Stimulated activated CD8-positive, alpha-beta memory T cell treated with anti-CD3 and anti-CD28 coated beads, Interleukin-12 subunit alpha, Interleukin-12 subunit beta, amount 100 ng/mL, for 24 hours (primary cell): Measurements from ENCODE around the gene PRR5L.

Experiments
- DNase-seq: peaks from one replicate; pipeline ENCODE4 v3.0.0-alpha.2; 2020; ENCODE audit errors: extremely low read depth

PRR5L gene

GRCh38 chr11:36295926-36296325 lies at the start of gene PRR5L:
TSS of gene PRR5L (plus strand) at chr11:36296288. CDS start at chr11:36401122, 104,834 bp downstream.
- DNase-seq: no peak

- DNase-seq: no peak
These were observed 48.6 kb upstream of the PRR5L start for GRCh38 chr11:36247493-36247892.

- no peak for DNase-seq
These were observed 47.7 kb upstream of the PRR5L start for GRCh38 chr11:36248436-36248835.

GRCh38 chr11:36249246-36249645 lies 46.8 kb upstream of the PRR5L start:
- no peak for DNase-seq

GRCh38 chr11:36251823-36252222 lies 44.3 kb upstream of the PRR5L start:
- DNase-seq: no peak

- no peak for DNase-seq
These were observed 42.9 kb upstream of the PRR5L start for GRCh38 chr11:36253238-36253637.

- DNase-seq: no peak
These were observed 41.4 kb upstream of the PRR5L start for GRCh38 chr11:36254713-36255112.

GRCh38 chr11:36257351-36257750 lies 38.7 kb upstream of the PRR5L start:
- no peak for DNase-seq

- no peak for DNase-seq
These were observed 37.2 kb upstream of the PRR5L start for GRCh38 chr11:36258730-36259360.

GRCh38 chr11:36261094-36261493 lies 35.0 kb upstream of the PRR5L start:
- no peak for DNase-seq

- no peak for DNase-seq
These were observed 31.8 kb upstream of the PRR5L start for GRCh38 chr11:36264011-36264972.

GRCh38 chr11:36264973-36265344 lies 31.1 kb upstream of the PRR5L start:
- DNase-seq: no peak

- DNase-seq: no peak
These were observed 30.1 kb upstream of the PRR5L start for GRCh38 chr11:36265793-36266628.

GRCh38 chr11:36266767-36267166 lies 29.3 kb upstream of the PRR5L start:
- no peak for DNase-seq

- DNase-seq: no peak
These were observed 27.6 kb upstream of the PRR5L start for GRCh38 chr11:36268337-36268985.

- DNase-seq: no peak
These were observed 25.4 kb upstream of the PRR5L start for GRCh38 chr11:36270701-36271100.

GRCh38 chr11:36271794-36272407 lies 24.2 kb upstream of the PRR5L start:
- DNase-seq: no peak

- no peak for DNase-seq
These were observed 23.0 kb upstream of the PRR5L start for GRCh38 chr11:36273110-36273509.

GRCh38 chr11:36274414-36274813 lies 21.7 kb upstream of the PRR5L start:
- no peak for DNase-seq

GRCh38 chr11:36278531-36279282 lies 17.4 kb upstream of the PRR5L start:
- DNase-seq: no peak

GRCh38 chr11:36280531-36280930 lies 15.6 kb upstream of the PRR5L start:
- DNase-seq: no peak
